ENCODE measurements around the gene CYP4F8.
A peak's percentile ranks its signal among the peaks of the same experiment; 100 is the strongest.
"Not testable (repeated sequence)": the region's sequence is repeated elsewhere in the genome, so short reads cannot be mapped to it uniquely, and the experiment has no call there.

CYP4F8 gene, protein sequence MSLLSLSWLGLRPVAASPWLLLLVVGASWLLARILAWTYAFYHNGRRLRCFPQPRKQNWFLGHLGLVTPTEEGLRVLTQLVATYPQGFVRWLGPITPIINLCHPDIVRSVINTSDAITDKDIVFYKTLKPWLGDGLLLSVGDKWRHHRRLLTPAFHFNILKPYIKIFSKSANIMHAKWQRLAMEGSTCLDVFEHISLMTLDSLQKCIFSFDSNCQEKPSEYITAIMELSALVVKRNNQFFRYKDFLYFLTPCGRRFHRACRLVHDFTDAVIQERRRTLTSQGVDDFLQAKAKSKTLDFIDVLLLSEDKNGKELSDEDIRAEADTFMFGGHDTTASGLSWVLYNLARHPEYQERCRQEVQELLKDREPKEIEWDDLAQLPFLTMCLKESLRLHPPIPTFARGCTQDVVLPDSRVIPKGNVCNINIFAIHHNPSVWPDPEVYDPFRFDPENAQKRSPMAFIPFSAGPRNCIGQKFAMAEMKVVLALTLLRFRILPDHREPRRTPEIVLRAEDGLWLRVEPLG

DNA sequence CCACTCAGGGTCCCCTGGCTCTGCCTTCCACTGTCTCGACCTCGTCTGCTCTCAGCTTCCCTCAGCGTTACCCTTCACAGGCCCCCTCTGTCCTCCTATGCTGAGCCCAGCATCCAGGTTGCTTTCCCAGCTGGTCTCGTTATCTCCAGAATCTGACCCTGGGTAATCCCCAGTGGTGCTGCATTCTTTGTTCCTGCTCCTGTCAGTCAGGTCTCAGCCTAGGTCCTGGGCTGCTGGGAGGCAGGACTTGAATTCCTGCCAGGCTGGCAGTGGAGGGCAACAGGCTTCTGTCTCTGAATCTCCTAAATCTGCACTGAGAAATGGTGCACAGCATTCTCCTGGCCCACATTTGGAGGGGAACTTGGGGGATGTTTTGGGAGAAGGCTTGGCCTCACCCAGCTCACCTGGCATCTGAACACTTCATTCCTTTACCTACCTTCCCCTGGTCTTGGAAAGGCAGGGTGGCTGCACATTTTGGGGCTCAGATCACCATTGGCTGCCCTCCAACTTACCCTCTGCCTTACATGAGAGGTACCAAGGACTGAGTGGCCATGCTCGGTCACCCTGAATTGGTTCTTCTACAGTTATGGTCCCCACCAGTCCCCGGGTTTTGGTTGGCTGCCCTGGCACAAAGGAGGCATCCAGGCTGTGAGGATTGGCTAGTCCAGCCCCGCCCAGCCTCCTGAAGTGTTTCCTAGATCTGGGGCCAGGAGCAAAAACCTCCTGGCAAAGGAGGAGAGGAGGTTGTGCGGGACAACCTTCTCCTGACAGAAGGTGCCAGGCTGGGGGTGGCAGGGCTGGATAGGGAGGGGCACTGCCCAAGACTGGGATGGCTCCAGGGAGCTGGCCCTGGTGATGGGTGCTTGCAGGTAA, at the start of gene CYP4F8:
Gene CYP4F8 (plus strand): TSS at position 712 of the 873 bp plus-strand sequence. CDS start 399 bp downstream, outside the sequence.
- no peak for DNase-seq

DNA sequence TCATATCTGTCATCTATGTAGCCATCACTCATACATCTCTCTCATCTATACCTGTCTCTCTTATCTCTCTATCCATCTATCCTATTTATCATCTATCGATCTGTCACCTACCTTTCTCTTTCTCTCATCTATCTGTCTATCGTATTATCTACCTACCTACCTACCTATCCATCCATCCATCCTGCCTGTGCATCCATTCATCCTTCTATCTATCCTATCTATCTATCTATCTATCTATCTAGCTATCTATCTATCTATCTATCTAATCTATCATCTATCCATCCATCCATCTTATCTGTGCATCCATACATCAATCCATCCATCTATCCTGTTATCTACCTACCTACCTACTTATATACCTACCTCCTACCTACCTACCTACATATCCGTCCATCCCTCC, 44.6 kb upstream of the CYP4F8 start:
- no peak for DNase-seq

DNA sequence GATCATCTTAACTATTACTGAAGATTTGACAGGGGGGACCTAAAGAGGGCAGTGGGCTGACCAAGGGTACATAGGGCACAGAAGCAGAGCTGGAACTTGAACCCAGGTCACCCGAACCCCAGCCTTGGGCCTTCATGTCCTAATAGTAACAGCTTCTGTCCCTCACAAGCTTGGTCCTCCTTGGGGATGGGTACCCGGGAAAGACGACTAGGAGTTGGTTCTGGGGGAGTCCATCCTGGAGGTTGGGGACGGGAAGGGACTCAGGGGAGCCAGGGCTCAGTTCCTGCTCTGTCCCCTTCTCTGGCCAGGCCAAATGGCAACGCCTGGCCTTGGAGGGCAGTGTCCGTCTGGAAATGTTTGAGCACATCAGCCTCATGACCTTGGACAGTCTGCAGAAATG, 39.6 kb upstream of the CYP4F8 start:
- no peak for DNase-seq

DNA sequence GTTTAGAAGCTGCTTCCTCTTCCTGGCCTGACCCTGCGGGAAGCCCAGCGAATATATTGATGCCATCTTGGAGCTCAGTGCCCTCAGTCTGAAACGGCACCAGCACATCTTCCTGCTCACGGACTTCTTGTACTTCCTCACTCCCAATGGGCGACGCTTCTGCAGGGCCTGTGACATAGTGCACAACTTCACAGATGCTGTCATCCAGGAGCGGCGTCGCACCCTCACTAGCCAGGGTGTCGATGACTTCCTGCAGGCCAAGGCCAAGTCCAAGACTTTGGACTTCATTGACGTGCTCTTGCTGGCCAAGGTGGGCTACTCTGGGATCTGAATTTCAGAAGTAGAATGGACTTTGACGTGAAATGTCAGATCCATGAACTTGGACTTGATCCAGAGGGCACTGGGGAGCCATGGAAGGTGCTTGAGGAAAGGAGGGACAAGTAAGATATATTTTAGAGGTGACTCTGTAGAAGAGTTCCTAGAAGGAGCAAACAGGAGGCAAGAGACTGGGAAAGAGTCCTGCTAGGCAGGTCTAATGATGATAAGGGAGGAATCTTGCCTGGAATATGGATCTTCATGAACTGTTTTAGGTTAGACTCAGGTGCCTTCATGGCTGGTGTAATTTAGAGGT, 38.4 kb upstream of the CYP4F8 start:
- DNase-seq, result no peak

DNA sequence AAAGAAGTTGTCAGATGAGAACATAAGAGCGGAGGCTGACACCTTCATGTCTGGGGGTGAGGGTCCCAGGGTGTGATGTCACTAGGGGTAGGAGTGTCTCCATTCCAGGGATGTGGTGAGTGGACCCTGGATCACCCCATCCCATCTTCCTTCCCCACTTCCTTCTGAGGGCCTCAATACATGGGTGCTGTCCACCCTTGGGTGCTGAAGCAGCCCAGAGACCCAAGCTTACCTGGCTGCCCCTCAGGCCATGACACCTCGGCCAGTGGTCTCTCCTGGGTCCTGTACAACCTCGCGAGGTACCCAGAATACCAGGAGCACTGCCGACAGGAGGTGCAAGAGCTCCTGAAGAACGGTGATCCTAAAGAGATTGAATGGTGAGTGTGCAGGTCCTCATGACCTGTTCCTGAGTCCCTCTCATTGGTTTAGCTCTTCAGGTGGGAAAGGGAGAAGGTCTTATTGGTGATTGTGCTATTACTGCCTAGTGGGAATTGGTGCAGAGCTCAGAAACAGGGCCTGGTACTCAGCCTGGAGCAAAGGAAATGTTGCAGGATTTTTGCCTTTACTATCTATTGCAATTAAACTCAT, 37.7 kb upstream of the CYP4F8 start:
- DNase-seq, result no peak

DNA sequence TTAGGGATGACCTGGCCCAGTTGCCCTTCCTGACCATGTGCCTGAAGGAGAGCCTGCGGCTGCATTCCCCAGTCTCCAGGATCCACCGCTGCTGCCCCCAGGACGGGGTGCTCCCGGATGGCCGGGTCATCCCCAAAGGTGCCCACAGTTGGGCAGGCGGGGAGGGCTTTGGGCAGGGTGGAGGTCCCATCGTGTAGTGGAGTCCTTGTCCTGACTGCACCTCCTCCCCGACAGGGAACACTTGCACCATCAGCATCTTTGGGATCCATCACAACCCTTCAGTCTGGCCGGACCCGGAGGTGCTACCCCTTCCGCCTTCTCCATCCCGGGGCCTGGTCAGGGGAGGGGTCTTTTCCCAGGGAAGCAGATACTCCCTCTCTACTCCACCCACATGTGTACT, 31.7 kb upstream of the CYP4F8 start:
- no peak for DNase-seq

DNA sequence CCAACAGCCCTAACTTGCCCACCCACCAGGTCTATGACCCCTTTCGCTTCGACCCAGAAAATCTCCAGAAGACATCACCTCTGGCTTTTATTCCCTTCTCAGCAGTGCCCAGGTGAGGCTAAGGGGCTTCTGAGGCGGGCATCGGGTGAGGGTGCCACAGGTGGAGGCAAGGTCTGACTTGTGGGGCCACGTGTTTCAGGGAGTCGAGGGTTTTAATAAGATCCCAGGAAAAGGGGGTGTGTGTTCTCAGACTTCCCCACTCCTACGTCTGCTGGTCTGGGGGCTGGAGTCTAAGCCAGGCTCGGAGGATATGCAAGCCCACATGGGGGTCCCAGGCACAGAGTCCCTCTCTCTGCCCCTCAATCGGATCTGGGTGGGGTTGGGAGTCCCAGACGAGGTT, 30.9 kb upstream of the CYP4F8 start:
- no peak for DNase-seq

DNA sequence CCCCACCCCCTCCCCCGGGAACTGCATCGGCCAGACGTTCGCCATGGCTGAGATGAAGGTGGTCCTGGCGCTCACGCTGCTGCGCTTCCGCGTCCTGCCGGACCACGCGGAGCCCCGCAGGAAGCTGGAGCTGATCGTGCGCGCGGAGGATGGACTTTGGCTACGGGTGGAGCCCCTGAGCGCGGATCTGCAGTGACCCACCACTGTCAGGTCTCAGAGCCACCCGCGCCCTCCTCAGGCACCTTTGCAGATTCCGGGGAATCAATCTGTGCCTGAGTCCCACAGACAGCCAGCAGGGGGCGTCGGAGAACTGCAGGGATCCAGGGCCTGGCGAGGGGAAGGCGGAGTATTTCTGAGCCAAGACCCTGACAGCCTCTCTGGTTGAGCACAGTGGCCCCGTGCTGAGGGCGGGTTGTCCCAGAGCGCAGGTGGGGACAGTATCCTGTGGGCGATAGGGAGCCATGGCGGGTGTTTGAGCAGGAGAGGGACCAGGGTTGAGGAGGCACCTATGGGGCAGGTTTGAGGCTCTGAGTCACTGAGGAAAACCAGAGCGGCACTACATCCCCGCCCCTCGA, 30.4 kb upstream of the CYP4F8 start:
- peak; percentile 0 for DNase-seq

DNA sequence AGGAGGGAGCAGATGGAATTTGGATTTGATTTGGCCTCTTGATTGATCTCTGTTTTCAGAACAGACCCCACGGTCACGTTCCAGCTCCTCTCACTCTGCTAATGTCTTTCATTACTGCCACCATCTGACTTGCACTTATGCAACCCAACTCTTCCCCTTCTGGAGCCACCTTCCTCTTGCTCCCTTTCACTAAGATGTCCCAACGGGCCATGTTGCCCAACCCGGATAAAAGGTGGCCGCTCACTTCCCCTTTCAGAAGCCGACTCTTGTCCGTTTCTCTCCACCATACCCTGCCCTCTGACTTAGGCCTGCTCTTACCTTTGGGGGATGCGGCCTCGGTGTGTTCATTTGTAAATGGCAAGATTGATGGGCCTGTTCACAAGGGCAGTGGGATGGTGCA, 27.4 kb upstream of the CYP4F8 start:
- DNase-seq, result no peak

DNA sequence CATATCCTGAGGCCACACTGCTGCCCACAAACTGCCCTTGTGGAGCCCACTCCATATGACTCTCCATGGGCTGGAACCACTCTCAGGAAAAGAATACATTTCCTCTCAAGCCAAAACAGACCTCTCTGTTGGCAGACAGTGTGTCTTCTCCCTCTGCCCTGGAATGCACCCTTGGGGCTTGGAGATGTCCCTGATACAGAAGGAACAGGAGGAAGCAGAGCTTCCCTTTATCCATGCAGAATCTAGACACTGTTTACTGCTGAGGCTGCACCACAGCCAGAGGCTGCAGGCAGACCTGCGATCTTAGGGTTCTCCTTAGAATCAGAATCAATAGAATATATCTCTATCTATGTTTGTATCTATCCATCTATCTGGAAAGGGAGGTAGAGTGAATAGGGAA, 26.8 kb upstream of the CYP4F8 start:
- no peak for DNase-seq

DNA sequence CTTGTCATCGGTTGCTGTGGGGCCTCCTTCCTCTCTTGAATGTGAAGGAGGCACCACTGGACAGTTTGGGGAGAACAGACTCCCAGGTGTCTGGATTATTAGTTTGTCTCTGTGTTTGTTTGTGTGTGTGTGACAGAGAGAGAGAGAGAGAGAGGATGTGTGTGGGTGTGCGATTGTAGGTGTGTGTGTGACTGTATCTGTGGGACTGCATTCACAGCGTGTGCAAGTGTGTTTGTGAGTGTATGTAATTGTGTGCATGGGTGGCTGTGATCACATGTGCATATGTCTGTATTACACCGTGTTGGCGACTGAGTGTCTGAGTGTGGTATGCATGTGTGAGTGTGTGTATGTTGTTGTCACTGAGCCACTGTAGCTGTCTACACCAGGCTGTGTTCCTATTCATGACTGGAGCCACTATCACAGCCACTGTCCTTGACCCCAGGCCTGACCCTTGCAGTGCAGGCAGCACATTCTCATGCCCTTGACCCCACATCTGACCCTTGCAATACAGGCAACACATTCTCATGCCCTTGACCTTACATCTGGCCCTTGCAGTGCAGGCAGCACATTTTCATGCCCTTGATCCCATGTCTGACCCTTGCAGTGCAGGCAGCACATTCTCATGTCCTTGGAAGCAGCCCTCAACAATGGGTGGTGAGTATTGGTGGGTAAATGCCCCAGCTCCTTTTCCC, 25.1 kb upstream of the CYP4F8 start:
- no peak for DNase-seq

DNA sequence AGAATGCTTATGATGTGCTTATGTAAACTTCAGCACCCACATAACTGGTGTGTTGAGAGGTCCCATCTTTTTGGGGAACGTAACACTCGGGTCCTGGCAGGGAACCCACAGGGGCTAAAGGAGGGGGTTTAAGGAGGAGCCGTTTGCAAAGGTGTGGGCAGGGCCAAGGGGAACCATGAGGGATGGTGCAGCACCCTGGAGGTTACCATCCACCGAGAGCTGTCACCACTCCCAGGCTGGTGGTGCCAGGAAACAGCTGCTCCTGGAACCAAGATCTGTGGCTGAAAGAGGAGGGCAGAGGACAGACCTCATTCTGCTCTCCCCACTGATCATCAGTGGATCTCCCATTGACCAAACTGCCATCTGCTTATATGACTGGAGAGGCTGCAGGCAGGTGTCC, 23.2 kb upstream of the CYP4F8 start:
- no peak for DNase-seq

DNA sequence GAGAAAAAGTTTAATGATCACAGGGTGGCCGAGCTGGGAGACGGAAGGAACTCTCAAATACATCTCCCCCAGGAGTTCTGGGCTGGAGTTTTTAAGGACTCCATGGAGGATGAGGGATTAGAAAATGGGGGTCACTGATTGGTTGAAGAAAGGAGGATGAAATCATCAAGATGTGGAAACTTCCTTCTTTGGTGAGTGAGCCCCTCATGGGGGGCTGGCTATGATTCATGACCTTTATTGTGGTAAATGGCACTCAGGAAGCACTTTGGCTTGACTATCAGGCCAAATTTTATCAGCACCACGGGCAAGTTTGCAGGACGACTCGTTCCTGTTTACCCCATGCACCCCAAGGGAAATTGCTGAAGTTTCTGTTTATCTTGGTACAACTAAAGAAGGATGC, 22.5 kb upstream of the CYP4F8 start:
- not testable (repeated sequence) for DNase-seq

DNA sequence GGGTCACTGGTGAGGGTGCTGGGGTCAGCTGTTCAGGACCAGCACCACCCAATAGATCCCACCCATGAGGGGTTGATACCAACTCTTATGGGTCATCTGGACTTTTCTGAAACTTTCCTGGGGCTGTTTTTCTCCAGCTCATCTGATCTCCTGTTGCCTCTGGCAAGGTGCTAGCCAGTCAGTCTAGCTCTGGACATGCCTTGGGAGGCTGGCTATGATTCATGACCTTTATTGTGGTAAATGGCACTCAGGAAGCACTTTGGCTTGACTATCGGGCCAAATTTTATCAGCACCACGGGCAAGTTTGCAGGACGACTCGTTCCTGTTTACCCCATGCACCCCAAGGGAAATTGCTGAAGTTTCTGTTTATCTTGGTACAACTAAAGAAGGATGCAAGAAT, 21.3 kb upstream of the CYP4F8 start:
- DNase-seq, result not testable (repeated sequence)

DNA sequence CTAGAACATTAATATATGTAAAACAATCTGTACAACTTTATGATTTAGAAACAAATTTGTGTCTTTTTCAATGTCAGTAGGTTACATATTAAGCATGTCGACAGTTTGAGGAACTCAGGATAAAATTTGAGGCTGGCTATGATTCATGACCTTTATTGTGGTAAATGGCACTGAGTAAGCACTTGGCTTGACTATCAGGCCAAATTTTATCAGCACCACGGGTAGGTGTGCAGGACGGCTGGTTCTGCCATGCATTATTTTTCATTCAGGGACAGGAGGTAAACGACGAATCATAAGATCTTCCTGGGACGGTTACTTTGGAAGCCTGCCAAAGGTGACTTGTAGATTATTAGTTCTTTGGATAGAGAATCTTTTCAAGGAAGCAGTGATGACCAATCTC, 19.9 kb upstream of the CYP4F8 start:
- DNase-seq, result no peak

DNA sequence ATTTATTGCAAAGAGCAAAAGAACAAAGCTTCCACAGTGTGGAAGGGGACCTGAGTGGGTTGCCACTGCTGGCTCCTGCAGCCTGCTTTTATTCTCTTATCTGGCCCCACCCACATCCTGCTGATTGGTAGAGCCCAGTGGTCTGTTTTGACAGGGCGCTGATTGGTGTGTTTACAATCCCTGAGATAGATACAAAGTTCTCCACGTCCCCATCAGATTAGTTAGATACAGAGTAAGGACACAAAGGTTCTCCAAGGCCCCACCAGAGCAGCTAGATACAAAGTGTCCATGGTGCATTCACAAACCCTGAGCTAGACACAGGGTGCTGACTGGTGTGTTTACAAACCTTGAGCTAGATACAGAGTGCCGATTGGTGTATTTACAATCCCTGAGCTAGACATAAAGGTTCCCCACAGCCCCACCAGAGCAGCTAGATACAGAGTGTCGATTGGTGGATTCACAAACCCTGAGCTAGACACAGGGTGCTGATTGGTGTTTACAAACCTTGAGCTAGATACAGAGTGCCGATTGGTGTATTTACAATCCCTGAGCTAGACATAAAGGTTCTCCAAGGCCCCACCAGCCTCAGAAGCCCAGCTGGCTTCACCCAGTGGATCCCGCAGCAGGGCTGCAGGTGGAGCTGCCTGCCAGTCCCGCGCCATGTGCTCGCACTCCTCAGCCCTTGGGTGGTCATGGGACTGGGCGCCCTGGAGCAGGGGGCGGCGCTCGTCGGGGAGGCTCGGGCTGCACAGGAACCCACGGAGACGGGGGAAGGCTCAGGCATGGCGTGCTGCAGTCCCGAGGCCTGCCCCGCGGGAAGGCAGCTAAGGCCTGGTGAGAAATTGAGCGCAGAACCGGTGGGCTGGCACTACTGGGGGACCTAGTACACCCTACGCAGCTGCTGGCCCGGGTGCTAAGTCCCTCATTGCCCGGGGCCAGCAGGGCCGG, 6.8 kb upstream of the CYP4F8 start:
- DNase-seq, result not testable (repeated sequence)

DNA sequence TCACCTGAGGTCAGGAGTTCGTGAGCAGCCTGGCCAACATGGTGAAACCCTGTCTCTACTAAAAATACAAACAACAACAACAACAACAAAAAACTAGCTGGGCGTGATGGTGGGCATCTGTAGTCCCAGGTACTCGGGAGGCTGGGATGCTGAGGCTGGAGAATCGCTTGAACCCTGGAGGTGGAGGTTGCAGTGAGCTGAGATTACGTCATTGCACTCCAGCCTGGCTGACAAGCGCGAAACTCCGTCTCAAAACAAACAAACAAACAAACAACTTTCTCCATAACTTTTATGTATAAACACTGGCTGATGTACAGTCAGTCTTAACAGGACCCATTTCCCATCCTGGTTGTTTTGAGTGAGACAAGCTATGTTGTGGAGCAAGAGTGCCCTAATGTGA, 5.8 kb upstream of the CYP4F8 start:
- DNase-seq, result no peak

DNA sequence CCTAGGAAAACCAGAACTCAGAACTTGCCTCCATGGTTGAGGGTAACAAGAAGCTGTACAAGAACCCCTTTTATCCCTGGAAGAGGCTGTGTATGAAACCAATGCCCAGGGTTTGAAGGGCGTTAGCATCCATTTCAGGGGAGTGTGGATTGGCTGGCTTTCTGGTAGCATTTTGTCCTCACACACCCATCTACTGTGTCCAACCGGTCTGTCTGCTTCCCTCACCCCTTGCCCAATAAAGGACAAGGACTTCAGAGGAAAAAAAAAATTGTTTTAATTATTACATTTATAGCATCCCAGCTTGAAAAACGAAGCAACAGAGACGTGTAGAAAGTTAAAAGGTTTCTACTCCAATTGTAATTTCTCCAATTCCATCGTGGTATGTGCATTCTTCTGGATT, 2.7 kb upstream of the CYP4F8 start:
- no peak for DNase-seq

DNA sequence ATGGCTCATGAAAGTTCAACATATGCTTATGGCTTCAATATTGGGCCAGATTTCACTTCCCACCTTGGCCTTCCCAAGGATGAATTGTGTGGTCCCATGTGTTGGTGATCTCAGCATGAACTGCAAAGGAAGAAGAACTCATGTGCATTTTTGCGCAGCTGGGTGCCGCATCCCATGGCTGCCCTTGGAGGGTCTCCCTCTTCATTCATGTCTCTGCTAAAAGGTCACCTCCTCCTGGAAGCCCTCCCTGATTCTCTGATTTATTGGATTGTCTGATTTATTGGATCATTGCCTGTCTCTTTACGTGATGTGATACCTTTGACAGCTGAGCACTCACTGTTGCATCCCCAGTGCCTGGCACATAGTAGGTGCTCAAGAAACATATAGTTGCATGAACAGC, 1.7 kb upstream of the CYP4F8 start:
- DNase-seq, result no peak

DNA sequence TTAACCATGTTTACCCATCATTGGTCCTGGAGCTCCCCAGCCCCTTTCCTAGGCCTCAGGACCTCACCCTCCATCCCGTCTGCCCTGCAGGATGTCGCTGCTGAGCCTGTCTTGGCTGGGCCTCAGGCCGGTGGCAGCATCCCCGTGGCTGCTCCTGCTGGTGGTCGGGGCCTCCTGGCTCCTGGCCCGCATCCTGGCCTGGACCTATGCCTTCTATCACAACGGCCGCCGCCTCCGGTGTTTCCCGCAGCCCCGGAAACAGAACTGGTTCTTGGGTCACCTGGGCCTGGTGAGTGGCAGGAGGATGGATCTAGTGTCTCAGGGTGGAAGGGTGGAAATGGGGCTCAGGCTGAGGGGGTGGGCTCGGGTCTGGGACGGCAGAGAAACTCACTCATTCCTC, 508 bp downstream of the CYP4F8 start:
- DNase-seq, result no peak

DNA sequence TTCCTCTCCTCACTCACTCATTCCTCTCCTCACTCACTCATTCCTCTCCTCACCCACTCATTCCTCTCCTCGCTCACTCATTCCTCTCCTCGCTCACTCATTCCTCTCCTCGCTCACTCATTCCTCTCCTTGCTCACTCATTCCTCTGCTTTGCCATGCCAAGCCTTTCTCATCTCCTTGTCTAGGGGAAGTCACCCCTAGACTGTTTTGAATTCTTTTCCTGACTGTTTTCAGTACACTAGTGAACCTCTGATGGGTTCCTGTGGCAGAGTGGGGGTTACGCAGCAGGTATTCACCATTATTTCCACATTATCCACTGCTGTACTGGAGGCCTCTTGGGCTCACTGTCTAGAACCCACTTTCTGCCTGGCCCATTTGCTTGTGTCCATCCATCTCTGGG, 1.2 kb downstream of the CYP4F8 start:
- DNase-seq, result no peak
